MV-4-11 (cell line): ENCODE measurements around the gene CNTNAP2.
"Not testable (repeated sequence)": the region's sequence is repeated elsewhere in the genome, so short reads cannot be mapped to it uniquely, and the experiment has no call there.

Source experiments
- DNase-seq: peaks from one replicate; lab custom pipeline; 2025; lab: John Stamatoyannopoulos, UW

CNTNAP2 gene

GRCh38 chr7:147651601-147652000, 1535.0 kb downstream of the CNTNAP2 start:
- DNase-seq, result no peak

DNA sequence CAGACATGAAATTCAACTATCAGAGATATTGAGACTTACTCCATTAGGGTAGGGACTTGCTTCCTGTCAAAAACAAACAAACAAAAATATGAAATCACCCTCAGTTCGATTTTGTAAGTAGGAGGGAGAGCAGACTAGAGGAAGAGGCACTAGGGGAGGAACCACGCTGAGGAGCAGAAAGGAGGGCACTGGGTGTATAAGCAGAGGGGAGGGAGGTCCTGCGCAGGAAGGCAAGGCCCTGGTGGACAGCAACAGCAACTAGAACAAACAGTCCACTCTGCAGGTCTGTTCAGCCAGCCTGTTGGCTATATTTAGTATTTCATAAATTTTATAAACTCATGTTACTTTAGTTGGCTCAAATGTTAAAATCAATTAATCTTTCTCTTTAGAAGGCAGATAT, 1536.9 kb downstream of the CNTNAP2 start:
- no peak for DNase-seq

GRCh38 chr7:147658392-147658967, 1541.9 kb downstream of the CNTNAP2 start:
- no peak for DNase-seq

- peak; percentile 8 for DNase-seq
Measured at GRCh38 chr7:147659036-147659995, 1542.7 kb downstream of the CNTNAP2 start.

GRCh38 chr7:147664541-147664940, 1547.9 kb downstream of the CNTNAP2 start:
- DNase-seq, result no peak

DNA sequence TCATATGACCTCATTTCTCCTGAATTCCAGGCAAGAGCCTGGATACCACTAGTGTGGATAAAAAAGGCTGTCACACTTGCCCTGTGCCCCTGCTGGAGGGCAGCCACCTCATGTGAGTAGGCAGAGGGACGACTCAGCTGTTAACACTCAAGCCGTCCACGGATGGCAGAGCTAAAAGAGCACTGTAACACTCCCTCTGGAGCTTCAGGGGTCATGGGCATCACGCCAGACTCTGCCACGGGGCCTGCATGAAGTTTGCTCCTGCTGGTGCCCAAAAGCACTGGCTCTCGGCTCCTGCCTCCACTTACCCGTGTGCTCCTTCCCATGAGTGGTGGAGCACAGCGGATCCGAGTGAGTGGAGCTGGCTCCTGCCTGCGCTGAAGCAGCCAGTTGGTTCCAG, 1554.2 kb downstream of the CNTNAP2 start:
- DNase-seq, result no peak

DNA sequence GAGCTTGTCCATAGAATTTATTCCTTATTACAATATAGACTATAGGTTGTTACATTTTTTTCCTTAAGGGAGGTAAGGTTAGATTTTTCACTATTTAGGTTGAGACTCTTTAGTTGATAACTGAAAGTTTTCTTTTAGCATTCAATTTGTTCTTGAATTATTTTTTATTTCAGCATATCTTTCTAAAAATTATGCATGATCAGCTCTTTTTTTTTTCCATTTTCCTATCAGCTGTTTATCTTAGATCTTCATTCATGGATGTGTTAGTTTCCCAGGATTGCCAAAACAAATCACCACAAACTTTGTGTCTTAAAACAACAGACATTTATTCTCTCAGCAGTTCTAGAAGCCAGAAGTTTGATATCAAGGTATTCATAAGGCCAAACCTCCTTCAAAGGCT, 1558.1 kb downstream of the CNTNAP2 start:
- DNase-seq, result no peak

GRCh38 chr7:147678943-147679342, 1562.3 kb downstream of the CNTNAP2 start:
- no peak for DNase-seq

DNA sequence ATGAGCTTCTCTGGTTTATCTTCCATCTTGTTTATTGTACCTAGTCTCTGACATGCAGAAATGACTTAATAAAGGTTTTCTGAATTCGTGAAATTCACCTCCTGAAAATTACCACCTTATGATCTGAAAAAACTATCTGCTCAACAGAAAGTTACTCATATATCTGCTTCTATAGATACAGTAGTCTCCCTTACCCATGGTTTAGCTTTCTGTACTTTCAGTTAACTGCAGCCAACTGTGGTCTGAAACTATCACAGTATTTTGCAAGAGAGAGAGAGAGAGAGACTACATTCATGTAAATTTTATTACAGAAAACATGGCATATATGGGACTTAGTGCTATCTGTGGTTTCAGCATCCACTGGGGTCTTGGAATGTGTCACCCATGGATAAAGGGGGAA, 1564.9 kb downstream of the CNTNAP2 start:
- DNase-seq, result peak; percentile 54

GRCh38 chr7:147700702-147701101, 1584.1 kb downstream of the CNTNAP2 start:
- DNase-seq, result no peak

- no peak for DNase-seq
Measured at GRCh38 chr7:147707926-147708325, 1591.3 kb downstream of the CNTNAP2 start.

- no peak for DNase-seq
Measured at GRCh38 chr7:147708871-147709270, 1592.3 kb downstream of the CNTNAP2 start.

- DNase-seq, result peak; percentile 96
Measured at GRCh38 chr7:147711447-147711846, 1594.8 kb downstream of the CNTNAP2 start.

DNA sequence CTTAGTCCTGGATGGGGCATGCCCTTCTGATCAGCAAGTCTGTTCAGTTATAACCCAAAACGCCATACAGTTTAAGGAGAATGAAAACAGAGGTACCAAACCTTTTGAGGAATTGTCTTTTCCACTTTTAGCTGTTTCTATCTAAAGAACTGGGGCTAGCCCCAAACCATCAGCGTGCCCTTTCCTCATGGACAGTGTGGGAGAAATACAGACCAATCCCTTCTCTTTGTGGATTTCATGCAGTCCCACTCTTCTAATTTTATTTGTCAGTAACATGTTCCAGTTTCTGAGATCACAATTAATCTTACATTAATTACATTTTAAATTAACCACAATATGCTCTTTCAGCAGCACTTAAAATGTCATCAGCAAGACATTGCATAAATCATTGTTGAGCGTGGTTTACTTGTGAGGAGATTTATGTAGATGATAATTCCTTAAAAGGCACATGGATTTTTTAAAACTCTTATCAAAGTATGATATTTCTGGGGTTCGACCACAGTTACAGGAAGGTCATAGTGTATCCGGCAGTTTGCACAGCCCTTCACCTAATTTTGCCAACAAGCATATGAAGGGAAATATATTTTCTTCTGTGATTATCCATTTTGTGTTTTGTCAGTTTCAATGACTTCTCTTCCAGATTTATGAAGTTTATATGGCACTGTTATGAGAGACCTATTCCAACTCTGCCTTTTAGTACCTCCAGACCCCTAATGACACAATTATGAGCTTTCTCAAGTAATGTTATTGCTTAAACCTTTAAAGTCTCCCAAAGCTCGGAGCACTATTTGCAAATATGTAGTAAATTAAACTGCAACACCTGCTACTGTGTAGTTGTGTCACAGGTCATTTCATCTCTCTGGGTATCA, 1605.6 kb downstream of the CNTNAP2 start:
- no peak for DNase-seq

DNA sequence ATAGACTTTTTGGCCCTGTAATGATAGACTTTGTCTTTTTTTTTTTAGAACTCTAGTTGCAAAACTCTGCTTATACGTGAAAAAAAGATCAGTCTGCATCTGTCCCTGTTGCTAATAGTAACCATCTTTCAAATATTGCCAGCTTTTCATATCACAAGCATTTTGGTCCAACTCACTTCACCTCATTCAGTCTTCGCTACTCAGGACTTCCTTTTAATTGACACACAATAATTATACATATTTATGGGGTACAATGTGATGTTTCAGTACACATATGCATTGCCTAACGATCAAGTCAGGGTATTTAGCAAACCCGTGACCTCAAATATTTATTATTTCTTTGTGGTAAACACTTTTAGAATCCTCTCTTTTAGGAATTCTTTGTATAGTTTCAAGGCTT, 1606.9 kb downstream of the CNTNAP2 start:
- DNase-seq, result no peak

GRCh38 chr7:147731311-147731710, 1614.7 kb downstream of the CNTNAP2 start:
- DNase-seq, result no peak

GRCh38 chr7:147737559-147738214, 1621.1 kb downstream of the CNTNAP2 start:
- not testable (repeated sequence) for DNase-seq

DNA sequence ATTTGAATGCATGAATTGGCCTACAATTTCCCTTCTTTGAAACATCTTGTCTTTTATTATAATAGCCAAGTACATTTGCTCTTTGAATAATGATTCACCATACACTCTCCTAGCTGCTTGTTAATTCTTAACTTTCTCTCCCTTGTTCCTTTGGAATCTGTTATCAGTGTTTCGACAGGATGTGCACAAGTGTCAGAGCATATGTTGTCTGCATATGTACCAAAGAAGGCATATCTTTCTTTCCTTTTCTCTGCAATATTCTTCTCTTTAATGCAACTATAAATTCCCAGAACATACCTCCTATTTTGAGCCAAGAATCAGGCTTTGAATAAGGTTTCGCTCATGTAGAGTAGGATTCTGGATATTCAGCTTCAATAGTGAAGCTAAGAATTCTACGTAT, 1625.7 kb downstream of the CNTNAP2 start:
- DNase-seq, result no peak

DNA sequence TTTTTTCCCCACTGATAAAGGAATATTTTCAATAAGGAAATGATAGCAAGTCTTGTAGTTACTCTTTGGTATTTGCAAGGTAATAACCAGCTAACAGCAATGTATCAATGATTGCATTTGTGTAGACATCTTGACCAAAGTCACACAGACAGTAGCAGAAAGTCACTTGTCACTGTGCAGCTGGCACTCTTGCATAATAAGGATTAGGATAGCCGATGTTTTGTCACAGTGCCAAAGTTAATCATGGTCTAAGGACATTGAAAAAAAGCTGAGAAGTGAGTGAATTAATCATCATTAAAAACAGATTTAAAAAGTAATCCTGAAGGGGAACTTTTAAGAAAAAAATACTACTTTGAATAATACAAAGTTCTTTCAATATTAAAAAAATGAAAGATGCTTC, 1639.7 kb downstream of the CNTNAP2 start:
- DNase-seq, result peak; percentile 84

DNA sequence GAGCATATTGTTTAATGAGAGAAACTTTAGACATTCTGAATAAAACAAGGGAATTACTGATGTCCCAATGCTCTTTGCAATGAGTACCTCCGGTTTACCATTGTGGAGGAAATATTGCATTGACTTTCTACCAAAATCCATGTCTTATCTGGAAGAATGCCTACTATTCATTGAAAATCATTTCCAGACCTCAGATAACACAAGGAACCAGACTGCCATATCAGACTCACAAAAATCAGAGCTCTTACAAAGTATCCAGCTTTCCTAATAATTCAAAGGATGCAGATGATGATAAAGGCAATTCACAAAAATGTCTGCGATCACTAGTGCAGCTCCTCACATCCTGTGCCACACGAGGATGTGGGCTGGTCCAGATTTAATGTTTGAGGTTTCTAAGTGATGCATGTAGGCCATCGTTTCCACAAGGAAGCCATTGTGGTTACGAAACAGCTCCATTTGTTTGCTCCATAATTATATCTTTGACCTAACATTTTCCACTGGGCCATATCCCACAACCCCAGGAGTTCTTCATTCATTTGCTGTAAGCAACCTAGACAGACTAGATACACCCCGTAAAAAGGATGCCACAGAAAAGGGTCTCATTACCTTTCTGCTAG, 1642.8 kb downstream of the CNTNAP2 start:
- DNase-seq, result peak; percentile 72

DNA sequence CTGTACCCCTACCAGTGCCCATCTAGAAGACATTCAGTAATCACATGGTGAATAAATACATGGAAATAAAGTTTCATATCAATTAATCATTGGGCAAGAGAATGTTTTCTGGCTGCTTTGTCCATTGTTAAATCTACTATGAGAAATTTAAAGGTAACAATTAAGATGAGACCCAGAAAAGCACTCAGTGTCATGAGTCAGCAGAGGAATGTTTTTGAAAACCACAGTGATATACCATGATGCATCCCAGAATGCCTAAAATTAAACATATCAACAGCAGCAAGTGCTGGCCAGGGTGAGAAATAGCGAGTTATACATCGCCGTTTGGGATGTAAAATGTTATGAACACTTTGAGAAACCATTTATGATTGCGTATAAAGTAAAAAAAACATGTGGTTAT, 1648.7 kb downstream of the CNTNAP2 start:
- DNase-seq, result no peak
